Measurements from ENCODE around the gene AKR1B15.

- TF ChIP-seq POLR2A (IDR thresholded peaks at IDR 0.05) (no peak), CTCF (IDR thresholded peaks at IDR 0.05) (no peak)
Observed at GRCh38 chr7:134539380-134540004, 9.4 kb upstream of the AKR1B15 start.

All from adrenal gland (tissue), 5 donors.